Panc1 (cell line): ENCODE results near the gene CLDN7.

ENCODE experiments used
- POLR2AphosphoS5 ChIP-seq: IDR thresholded peaks from 2 replicates; pipeline ENCODE4 v1.6.1; 2012; ENCODE audit warnings: mild to moderate bottlenecking, low read depth, low read length, moderate library complexity
- SIN3A ChIP-seq: IDR thresholded peaks from 2 replicates; pipeline ENCODE4 v1.6.1; 2012; ENCODE audit warnings: low read depth, mild to moderate bottlenecking, low read length, moderate library complexity, borderline replicate concordance; ENCODE audit not compliant: insufficient read depth
- TCF7L2 ChIP-seq: IDR thresholded peaks from 2 replicates; pipeline ENCODE4 v1.6.1; 2011; ENCODE audit warnings: mild to moderate bottlenecking, low read depth, low read length, inconsistent platforms
- TF ChIP-seq, protein P1 (sequence below): fragments of 450-650 bp; IDR thresholded peaks from 2 replicates; pipeline ENCODE4 v1.5.1; 2017; ENCODE audit warnings: mild to moderate bottlenecking

DNA sequence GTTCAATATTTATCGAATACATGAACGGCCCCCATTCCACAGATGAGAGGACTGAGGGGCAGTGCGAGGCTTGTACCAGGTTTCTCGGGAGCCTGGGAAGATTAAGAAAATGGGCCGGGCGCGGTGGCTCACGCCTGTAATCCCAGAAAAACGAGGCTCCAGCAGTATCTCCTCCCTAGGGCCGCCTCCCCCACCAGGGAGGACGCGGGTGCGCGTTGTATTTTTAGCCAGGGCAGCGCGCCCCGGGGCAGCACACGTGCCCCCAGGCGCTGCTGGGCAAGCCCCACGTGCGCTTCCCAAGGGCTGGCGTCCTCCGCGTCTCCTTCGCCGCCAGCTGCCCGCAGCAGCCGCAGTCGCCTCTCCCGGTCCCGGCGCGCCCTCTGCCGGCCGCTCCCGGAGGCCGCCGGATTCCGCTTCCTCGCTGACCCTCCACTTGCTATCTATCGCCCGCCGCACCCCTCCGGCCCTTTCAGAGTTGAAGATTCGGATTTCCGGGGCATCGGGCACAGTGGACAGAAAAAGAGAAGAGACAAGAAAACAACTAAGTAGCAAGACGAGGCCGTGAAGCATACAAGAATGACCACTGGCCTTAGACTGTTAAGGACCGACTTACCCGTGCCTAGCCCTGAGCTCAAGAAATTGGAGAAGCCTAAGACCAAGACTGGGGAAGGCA lies 34.0 kb upstream of the CLDN7 start:
- TF ChIP-seq, protein P1, sequence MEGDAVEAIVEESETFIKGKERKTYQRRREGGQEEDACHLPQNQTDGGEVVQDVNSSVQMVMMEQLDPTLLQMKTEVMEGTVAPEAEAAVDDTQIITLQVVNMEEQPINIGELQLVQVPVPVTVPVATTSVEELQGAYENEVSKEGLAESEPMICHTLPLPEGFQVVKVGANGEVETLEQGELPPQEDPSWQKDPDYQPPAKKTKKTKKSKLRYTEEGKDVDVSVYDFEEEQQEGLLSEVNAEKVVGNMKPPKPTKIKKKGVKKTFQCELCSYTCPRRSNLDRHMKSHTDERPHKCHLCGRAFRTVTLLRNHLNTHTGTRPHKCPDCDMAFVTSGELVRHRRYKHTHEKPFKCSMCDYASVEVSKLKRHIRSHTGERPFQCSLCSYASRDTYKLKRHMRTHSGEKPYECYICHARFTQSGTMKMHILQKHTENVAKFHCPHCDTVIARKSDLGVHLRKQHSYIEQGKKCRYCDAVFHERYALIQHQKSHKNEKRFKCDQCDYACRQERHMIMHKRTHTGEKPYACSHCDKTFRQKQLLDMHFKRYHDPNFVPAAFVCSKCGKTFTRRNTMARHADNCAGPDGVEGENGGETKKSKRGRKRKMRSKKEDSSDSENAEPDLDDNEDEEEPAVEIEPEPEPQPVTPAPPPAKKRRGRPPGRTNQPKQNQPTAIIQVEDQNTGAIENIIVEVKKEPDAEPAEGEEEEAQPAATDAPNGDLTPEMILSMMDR: peak; percentile 96
- TF ChIP-seq SIN3A (no peak), POLR2AphosphoS5 (no peak), TCF7L2 (no peak)
